ENCODE data around the gene HDAC5. TPM values are rescaled to one million over a fixed set of nuclear protein-coding genes. Genes with fewer than 3 reads are reported as not detected.
A peak's percentile ranks its signal among the peaks of the same experiment; 100 is the strongest.

HDAC5 gene
- total RNA-seq, 1 donor from 2014 or later = 42.0 TPM

DNA sequence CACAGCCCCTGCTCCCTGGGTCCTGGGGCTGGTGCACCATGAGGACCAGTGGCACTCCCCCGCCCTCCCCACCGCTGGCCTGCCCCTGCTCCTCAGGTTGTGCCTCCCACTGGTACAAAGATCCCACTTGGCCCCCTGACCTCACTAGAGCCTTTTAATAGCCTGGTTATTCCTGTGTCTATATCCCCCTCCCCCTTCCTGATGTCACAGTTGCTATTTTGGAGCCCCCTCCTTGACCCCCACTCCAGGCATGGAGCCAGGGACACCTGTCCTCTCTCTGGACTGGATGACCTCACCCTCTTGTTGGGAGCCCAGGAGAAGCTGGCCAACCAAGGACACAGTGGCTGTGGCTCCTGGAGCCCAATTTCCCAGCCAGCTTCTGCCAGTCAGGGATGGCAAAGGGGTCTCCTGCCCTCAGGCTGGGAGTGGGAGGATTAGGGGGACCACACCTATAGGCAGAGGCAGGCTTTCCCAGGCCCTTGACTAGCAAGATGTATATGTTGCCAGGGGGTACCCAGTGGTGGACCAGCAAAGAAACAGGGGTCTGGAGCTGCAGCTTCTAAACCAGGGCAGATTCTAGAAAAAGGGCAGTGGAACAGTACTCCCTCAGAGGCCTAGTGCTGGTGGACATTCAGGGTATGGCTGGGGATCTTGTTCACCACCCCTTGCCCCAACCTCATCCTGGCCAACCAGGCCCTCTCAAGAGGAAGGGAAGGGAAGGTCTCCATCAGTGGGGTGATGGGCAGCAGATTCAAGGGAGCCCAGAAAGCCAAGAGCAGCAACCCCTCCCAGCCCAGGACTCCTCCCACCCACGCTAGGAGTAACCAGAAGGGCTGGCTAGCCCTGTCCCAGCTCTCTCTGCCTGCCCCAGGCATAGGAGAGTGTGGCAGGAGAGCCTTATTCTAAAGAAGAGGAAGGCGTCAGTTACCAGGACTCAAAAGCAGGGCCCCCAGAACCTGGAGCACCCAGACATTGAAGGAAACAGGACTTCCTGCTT, 10.9 kb downstream of the HDAC5 start:
- Mint-ChIP-seq H3K27ac (ENCODE audit: unreplicated experiment) (no peak overlapping the region), H3K9me3 (ENCODE audit: unreplicated experiment) (no peaks in the 10 kb centered on the region), H3K36me3 (ENCODE audit: unreplicated experiment) (peaks cover 11% of the 10 kb centered on the region), H3K4me3 (ENCODE audit: unreplicated experiment) (no peak overlapping the region), H3K4me1 (ENCODE audit: unreplicated experiment) (peaks cover 42% of the 10 kb centered on the region), H3K27me3 (ENCODE audit: unreplicated experiment) (no peaks in the 10 kb centered on the region)
- TF ChIP-seq, protein P1, sequence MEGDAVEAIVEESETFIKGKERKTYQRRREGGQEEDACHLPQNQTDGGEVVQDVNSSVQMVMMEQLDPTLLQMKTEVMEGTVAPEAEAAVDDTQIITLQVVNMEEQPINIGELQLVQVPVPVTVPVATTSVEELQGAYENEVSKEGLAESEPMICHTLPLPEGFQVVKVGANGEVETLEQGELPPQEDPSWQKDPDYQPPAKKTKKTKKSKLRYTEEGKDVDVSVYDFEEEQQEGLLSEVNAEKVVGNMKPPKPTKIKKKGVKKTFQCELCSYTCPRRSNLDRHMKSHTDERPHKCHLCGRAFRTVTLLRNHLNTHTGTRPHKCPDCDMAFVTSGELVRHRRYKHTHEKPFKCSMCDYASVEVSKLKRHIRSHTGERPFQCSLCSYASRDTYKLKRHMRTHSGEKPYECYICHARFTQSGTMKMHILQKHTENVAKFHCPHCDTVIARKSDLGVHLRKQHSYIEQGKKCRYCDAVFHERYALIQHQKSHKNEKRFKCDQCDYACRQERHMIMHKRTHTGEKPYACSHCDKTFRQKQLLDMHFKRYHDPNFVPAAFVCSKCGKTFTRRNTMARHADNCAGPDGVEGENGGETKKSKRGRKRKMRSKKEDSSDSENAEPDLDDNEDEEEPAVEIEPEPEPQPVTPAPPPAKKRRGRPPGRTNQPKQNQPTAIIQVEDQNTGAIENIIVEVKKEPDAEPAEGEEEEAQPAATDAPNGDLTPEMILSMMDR (IDR thresholded peaks at IDR 0.05) = no peak
- DNase-seq (ENCODE audit: extremely low spot score, unreplicated experiment) = no peak

DNA sequence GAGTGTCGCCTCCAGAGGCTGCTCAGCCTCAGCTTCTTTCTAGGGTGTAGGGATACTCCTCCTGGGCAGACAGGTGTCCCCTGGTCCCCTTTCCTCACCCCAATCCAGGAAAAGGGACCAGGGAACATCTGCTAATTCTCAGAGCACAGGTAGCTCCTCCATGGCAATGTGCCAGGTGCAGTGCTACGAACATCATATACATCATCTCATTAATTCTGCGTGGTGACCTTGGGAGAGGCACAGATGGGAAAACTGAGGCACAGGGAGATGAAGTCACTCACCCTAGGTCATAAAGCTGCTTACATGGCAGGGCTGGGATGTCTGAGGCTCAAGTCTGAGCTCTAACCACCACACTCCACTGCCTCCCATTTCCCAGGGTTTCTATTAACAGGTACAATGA, 11.7 kb downstream of the HDAC5 start:
- TF ChIP-seq, protein P1 (IDR thresholded peaks at IDR 0.05) = no peak
- Mint-ChIP-seq H3K27me3 (ENCODE audit: unreplicated experiment) (no peaks in the 10 kb centered on the region), H3K9me3 (ENCODE audit: unreplicated experiment) (no peaks in the 10 kb centered on the region), H3K4me3 (ENCODE audit: unreplicated experiment) (no peak overlapping the region), H3K36me3 (ENCODE audit: unreplicated experiment) (peaks cover 10% of the 10 kb centered on the region), H3K4me1 (ENCODE audit: unreplicated experiment) (peaks cover 44% of the 10 kb centered on the region), H3K27ac (ENCODE audit: unreplicated experiment) (peak overlapping the region; percentile 18)
- DNase-seq (ENCODE audit: extremely low spot score, unreplicated experiment) = no peak

DNA sequence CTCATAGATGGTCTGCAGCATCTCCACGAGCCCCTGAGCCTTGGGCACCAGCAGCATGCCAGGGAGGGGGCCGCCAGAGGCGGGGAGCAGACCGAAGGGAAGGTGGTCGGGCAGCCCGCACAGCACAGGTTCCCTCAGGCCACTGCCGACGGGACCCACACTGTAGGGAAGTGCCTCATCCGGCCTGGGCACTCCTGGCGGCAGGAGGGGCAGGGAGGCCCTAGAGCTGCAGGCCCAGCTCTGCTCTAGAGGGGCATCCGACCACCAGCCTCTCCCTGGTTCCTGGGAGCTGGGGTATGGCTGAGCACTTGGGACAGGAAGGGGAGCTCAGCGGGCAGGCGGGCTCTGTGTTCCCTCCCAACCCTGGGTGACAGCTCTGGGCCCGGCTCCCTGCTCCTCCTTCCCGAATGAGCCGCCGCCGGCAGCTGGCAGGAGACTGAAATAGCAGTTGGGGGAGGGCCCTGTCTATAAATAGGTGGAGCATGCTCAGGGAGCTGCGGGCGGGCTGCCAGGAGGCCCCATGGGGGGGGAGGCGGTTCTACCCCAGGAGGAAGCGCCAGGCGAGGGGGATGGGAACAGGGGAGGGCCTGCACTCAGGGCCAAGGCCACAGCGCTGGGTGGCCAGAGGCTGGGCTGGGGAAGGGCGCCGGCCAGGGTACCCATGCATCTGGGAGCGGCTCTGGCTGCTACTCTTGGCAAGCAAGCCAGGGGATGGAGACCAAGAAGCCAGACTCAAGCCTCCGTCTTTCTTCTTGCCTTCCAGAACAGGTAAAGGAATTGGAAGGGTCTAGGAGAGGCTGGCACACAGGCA, 12.4 kb downstream of the HDAC5 start:
- peak; percentile 97 for DNase-seq (ENCODE audit: extremely low spot score, unreplicated experiment)
- H3K4me3 Mint-ChIP-seq (ENCODE audit: unreplicated experiment) = peak overlapping the region; percentile 32

DNA sequence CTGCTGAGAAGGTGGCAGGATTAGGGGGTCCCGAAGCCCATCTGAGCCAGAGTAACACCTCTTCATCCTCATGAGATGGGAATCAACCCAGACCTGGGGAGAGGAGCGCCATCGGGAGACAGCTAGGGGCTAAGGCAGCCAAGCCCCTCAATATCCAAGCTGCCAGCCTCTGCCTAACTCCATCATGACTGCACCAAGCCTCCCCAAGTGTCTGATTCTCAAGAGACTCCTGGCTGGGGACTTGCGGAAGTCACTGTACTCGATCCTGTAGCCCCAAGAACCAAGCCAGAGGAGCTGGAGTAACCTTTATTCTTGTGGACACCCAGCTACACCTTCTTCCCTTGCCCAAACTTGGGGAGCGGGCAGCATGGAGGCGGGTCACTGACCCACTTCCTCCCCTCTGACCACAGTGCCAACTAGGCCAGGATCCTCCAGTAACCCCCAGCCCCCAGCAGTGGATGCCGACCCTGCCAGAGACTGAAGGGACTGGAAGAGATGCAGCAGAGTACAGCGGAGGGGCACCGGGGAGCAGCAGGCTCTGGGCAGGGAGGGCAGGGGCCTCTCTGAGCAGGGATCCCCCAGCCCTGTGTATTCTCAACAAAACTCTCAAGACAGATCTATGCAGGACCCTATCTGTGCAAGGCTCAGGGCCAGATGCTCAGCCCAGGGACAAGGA, 13.3 kb downstream of the HDAC5 start:
- Mint-ChIP-seq H3K27me3 (ENCODE audit: unreplicated experiment) (no peaks in the 10 kb centered on the region), H3K4me1 (ENCODE audit: unreplicated experiment) (peaks cover 44% of the 10 kb centered on the region), H3K4me3 (ENCODE audit: unreplicated experiment) (peak overlapping the region; percentile 32), H3K27ac (ENCODE audit: unreplicated experiment) (peak overlapping the region; percentile 54), H3K9me3 (ENCODE audit: unreplicated experiment) (no peaks in the 10 kb centered on the region), H3K36me3 (ENCODE audit: unreplicated experiment) (peaks cover 8% of the 10 kb centered on the region)
- TF ChIP-seq, protein P1 (IDR thresholded peaks at IDR 0.05) = no peak
- DNase-seq (ENCODE audit: extremely low spot score, unreplicated experiment) = no peak

More for the DNA sequence above, 12.4 kb downstream of the HDAC5 start:
- H3K27ac Mint-ChIP-seq (ENCODE audit: unreplicated experiment) = peak overlapping the region; percentile 54
- no peaks in the 10 kb centered on the region for H3K27me3 Mint-ChIP-seq (ENCODE audit: unreplicated experiment)
- TF ChIP-seq, protein P1 (IDR thresholded peaks at IDR 0.05) = no peak
- H3K4me1 Mint-ChIP-seq (ENCODE audit: unreplicated experiment) = peaks cover 44% of the 10 kb centered on the region
- H3K9me3 Mint-ChIP-seq (ENCODE audit: unreplicated experiment) = no peaks in the 10 kb centered on the region
- peaks cover 8% of the 10 kb centered on the region for H3K36me3 Mint-ChIP-seq (ENCODE audit: unreplicated experiment)

Data from osteocyte (in vitro differentiated cells).